SHP77 treated with DMSO at 0.1 percent for 48 hours (cell line): ENCODE data around the gene FBXO39.
"Not testable (repeated sequence)": the region's sequence is repeated elsewhere in the genome, so short reads cannot be mapped to it uniquely, and the experiment has no call there.

Source experiments
- DNase-seq: peaks from one replicate; lab custom pipeline; 2025; lab: John Stamatoyannopoulos, UW

Gene FBXO39

DNA sequence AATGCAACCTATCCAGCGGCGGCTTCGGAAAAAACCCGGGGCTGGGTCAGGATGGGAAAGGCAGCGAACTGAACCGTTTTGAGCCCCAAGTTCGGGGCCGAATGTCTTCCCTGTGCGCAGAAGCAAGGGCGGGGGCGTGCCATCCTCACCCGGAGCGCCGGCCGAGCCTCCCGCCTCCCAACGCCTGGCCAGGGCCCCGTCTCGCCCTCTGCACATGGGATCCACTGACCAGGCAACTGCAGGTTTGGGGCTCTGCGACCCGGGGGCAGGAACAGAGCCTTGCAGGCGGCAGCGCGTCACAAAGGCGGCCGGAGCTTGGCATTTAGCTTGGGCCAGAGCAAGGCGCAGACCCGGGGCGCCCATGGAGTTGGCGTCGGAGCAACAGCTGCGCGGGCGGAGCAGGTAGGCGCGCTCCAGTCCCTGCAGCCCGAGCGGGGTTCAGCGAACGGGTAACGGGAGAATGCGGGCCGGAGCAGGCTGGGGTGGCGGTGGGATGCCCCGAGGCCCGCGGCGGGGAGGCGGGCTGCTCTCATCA lies at the start of gene FBXO39:
TSS of gene FBXO39 (plus strand) at position 345 of the 535 bp plus-strand sequence. CDS start 3,654 bp downstream, outside the sequence.
- no peak for DNase-seq

DNA sequence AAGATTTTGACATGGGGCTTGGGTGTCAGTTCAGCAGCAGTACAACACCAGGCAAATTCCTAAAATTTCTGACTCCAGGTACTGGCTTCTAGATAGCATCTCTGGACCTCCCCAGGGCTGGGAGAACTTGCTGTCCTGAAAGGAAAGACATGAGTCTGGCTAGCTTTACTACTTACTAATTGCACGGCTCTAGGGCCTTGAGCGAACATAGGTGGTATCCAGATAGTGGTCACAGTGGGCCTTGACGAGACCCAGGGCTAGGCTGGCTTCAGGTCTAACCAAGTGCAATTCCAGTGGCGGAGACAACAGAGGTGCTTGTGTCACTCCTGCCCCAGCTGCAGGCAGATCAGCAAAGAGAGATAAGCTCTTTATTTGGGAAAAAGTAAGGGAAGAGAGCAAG lies 46.5 kb upstream of the FBXO39 start:
- DNase-seq: no peak

DNA sequence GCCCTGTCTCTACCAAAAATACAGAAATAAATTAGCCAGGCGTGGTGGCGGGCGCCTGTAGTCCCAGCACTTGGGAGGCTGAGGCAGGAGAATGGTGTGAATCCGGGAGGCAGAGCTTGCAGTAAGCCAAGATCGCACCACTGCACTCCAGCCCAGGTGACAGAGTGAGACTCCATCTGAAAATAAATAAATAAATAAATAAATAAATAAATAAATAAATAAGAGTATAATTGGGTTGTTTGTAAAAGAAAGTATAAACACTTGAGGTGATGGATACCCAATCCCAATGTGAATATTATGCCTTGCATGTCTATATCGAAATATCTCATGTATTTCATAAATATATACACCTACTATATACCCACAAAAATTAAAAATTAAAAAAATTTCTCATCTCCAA lies 29.4 kb upstream of the FBXO39 start:
- not testable (repeated sequence) for DNase-seq

DNA sequence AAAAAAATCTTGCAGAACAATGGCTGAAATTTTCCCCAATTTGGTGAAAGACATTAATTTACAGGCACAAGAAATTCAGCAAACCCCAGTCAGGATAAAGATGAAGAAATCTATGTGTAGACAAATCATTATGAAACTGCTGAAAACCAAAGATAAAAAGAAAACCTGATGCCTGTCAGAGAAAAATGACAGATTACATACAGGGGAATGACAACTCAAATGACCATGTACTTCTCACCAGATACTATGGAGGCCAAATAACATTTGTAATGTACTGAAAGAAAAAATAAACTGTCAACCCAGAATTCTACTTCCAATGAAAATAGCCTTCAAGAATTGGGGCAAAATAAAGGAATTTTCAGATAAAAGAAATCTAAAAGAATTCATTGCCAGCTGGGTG lies 27.4 kb upstream of the FBXO39 start:
- no peak for DNase-seq

GRCh38 chr17:6749519-6749918 lies 26.5 kb upstream of the FBXO39 start:
- DNase-seq: no peak

DNA sequence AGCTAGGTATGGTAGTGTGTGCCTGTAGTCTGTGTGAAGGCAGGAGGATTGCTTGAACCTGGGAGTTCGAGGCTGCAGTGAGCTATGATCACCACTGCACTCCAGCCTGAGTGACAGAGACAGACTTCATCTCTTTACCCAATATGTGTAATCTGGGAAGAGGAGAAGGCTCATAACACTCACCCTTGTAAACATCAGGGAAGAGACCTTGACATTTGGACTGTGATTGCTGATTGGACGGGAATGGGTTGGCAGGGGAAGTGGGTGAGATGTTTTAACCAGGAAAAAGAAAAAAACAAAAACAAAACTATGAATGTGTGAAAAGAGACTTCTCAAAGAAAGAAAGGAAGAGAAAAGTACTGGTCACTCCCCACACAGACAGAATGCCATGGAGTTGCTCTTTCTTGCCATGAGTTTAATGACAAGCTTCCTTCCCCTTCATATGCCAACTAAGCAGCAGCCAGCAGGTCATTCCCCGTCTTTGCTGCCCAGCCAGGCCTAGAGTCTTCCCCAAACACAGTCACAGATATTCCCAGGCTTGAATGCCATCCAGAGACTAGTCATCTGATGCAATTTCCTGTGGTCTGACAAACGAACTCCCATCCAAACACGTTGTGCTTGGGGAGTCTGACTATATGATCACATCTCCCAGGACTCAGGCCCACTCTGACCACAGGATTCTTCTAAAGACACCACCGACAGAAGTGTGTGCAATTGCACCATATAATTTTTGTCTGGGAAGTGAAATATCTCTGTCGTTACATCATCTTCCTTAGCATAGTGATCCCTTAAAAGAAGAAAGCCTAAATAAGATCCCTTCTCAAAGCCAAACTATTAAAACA lies 23.7 kb upstream of the FBXO39 start:
- DNase-seq: no peak

- DNase-seq: no peak
Measured at GRCh38 chr17:6753006-6753445, 23.0 kb upstream of the FBXO39 start.

DNA sequence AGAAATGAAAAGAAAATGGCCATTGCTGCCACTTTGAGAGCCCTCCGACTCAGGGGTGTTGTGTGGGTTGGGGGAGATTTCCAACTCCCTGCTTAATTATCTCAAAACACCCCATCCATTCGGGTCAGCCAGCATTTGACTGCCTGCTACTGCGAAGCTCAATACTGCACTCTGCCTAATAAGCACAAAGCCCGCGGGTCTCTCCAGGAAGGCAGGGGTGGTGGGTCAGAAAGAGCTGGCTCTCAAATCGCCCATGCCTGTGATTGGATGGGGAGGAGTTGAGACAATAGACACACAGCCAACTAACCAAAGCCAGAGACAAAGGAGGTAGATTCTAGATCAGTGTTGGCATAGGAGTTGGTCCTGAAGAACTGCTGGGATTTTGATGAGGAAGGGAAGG lies 22.5 kb upstream of the FBXO39 start:
- no peak for DNase-seq

DNA sequence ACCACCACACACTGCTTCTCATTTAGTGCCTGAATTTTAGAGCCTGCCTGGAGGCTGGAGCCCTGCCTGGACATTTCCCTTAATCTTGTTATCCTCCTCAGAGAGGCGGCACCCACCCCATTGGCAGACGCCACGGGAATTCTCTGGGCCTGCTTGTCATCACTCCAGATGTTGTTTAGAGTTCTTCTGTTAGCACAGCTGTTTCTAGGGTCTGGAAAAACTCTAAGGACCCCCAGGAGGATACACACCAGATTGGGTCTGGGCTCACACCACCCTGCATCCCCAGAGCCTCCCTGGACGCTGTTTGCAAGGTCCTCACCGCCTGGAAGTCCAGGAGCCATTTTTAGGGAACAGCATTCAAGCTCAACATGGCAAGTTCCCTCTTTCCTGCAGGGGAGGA lies 20.7 kb upstream of the FBXO39 start:
- DNase-seq: no peak

- no peak for DNase-seq
Measured at GRCh38 chr17:6755731-6756184, 20.3 kb upstream of the FBXO39 start, which contains the start of gene XAF1. Gene XAF1 (plus strand): TSS chr17:6756046. CDS start chr17:6756079, 33 bp downstream.

- no peak for DNase-seq
Measured at GRCh38 chr17:6756425-6757031, 19.5 kb upstream of the FBXO39 start.

DNA sequence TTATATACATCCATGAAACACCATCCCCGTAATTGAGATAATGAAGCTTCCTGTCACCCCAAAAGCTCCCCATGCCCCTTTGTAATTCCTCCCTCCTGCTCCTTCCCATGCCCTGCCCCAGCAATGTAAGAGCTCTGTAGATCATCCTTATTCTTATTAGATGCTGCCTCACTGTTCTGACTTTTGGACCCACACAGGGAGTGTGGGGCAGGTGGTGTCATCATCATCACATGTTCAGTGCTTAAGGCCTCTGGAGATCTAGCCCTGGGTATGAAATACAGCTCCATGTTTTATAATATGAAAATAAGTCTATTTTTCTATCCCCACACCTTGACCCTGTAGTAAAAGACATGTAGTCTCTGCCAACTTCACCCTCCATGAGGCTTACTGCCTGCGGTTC lies 18.3 kb upstream of the FBXO39 start:
- DNase-seq: no peak

DNA sequence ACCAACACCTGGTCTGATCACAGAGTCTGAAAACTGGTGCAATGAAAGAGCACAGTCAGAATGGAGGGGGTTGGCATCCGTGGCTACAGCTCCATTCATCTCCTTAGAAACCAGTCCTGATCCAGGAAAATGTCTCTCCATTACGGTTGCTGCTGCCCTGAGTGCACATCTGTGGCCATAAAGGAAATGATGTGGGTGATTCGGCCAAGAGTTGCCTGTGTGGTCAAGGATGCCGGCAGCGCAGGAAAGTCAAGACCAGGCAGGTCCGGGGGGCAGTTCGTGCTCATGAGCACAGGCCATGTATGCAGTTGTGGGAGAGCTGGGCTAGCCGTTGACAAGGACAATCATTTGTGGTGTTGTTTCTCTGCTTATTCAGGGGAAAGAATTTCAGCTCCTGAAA lies 14.2 kb upstream of the FBXO39 start:
- DNase-seq: no peak

- no peak for DNase-seq
Measured at GRCh38 chr17:6768447-6768846, 7.6 kb upstream of the FBXO39 start.

GRCh38 chr17:6772016-6772415 lies 4.0 kb upstream of the FBXO39 start:
- no peak for DNase-seq

GRCh38 chr17:6774906-6775305 lies 1.1 kb upstream of the FBXO39 start:
- DNase-seq: not testable (repeated sequence)

GRCh38 chr17:6779411-6779810 lies 3.4 kb downstream of the FBXO39 start:
- no peak for DNase-seq

DNA sequence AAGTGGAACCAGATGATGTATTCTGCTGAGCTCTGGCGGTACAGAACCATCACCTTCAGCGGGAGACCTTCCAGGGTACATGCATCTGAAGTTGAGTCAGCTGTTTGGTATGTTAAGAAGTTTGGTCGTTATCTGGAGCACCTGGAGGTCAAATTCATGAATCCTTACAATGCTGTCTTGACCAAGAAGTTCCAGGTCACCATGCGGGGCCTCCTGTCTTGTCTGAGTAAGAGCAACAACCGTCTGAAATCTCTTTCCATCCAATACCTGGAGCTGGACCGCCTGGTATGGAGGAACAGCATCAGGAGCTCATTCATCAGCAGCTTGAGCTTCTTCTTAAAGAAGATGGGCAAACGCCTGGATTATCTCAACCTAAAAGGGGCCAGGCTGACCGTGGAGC lies 4.0 kb downstream of the FBXO39 start:
- DNase-seq: no peak

DNA sequence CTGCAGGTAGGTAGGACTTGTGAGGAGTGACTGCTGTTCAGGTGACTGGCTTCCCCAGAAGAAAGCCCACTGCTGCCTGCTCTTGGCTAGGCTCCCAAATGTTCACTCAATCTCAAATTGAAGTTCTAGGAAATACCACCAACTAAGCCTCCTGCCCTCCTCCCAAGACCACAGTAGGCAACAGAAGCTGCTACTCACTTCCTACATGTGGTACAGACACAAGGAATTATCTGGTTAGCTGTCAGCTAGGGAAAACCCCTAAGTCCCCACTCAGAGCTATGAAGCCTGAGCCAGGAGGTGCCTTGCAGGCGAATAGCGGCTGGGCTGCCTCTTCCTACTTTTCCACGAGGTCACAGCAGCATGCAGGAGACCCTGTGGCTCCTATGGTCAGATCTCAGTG lies 4.9 kb downstream of the FBXO39 start:
- no peak for DNase-seq

DNA sequence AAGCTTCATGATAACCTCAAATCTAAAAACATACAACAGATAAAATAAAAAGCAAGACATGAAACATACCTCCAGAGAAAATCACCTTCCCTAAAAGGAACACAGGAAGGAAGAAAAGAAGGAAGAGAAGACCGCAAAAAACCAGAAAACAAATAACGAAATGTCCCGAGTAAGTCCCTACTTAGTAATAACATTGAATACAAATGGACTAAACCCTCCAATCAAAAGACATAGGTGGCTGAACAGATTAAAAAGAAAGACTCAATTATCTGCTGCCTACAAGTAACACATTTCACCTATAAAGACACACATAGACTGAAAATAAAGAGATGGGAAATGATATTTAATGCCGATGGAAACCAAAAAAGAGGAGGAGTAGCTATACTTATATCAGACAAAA lies 6.2 kb downstream of the FBXO39 start:
- no peak for DNase-seq

DNA sequence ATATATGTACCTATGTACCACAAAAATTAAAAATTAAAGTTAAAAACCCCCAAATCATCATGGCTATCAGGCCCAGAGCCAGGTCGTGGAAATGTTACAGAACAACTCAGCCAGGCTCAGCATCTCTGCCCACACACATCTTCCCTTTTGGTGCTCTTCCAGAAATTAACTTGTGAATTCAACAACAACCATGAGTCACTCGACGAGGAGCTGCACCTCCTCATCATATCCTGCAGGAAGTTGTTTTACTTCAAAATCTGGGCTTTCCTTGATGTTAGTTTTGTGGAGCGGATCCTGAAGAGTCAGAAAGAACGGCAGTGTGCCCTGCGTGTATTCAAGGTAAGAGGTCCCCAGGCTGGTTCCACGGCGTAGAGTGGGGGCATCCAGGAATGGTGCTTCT lies 10.6 kb downstream of the FBXO39 start:
- DNase-seq: no peak

DNA sequence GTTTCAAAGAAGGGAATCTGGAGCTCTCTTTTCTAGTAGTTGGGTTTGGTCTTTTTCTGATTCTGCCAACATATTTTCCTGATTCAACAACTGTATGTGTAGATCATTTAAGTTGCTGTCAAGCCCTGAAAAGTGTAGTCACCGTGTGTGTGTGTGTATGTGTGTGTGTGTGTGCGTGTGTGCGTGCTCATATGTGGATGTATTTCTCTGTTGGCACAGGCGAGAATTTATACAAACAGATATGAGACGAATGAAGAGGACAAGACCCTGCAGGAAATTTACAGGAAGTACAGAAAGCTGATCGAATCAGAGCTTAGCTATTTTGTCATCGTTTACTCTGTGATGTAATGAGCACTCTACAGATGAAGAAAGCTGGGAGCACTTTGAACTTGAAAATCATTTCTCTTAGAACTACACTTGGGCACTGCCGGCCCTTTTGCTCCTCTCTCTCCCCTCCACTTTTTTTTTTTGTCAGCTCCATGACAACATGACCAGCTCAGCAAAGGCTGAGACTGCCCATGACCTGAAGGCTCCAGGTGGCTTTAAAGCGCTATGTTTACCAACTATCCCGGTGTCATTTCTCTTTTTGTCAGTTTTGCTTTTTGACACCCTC lies 11.2 kb downstream of the FBXO39 start:
- DNase-seq: no peak

DNA sequence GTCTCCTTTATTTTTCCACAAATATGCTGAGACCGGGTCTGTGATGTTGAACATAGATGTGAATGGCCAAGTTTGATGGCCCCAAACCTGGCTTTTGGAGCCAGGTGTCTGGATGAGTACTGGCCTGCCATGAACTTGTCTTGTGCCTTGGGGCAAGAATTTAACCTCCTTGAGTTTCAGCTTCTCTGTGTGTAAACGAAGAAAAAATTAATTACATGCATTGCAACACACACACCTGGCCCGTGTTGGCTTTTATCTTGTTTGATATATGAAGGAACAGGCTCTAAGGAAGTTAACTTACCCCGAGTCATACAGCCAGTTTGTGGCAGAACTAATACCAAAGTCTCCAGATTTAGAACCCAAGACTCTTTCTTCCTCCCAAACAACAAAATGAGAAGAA lies 13.1 kb downstream of the FBXO39 start:
- DNase-seq: no peak
